GM03348 (cell line): Measurements from ENCODE around the gene RSPH6A.

Experiments
- DNase-seq: peaks from one replicate; pipeline ENCODE4 v3.0.0; 2012; ENCODE audit warnings: low spot score

Gene RSPH6A

GRCh38 chr19:45825263-45825605, 10.1 kb upstream of the RSPH6A start:
- no peak for DNase-seq

- DNase-seq: no peak
Observed at GRCh38 chr19:45824531-45825262, 9.6 kb upstream of the RSPH6A start.

DNA sequence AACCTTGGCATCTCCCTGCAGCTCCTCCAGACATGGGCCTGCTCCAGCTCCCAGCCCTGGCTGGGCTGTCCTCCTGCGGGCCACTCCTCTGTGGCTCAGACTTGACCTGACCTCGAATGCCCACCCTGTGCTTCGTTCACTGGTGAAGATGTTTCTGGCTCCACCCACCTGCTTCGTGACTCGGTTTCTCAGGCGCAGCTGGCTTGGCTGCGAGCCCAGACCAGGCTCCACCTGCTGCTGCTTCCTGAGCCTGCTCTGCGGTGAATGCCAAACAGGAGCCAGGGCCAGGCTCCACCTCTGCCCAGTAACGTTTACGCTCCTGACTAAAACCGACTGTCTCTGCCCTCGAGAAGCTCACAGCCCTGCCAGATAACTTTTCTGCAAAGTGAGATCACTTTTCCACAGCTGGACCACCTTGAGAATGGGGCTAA, 8.9 kb upstream of the RSPH6A start:
- no peak for DNase-seq

GRCh38 chr19:45823182-45823581, 8.1 kb upstream of the RSPH6A start:
- DNase-seq: no peak

DNA sequence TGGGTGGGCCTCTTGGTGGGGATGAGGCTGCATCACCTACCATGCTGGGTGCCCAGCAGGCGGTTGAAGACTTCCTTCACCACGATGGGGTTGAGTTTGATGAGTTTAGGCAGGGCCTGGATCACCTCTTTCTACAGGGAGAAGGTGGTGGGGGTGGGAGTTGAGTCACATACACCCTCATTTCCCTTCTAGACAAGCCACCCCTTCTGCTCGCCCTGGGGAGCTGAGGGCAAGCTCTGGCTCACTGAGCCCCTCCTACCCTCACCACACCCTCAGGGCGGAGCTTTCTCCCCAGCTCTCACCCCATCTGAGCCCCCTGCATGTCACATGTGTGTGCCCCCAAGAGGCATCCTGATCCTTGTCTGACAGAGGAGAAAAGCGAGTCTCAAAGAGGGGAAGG, 7.6 kb upstream of the RSPH6A start:
- DNase-seq: no peak

DNA sequence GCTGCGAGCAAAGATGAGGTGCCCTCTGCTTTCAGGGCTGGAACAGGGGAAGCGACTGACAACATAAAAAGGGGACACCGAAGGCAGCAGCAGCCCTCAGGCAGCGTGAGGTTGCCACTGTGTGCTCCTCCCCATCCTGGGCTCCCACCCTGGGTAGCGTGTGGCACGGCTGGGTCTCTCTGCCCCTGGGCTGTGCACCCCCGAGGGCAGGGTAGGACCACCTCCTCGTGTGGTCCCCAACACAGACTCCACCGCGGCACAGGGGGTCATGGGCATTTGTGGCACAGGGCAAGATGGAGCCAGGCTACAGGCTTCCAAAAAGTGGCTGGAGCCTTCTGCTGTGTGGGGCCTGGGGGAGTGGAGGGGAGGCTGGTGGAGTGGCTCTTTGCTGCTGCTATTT, 6.5 kb upstream of the RSPH6A start:
- DNase-seq: no peak

- DNase-seq: no peak
Observed at GRCh38 chr19:45821103-45821521, 6.0 kb upstream of the RSPH6A start.

DNA sequence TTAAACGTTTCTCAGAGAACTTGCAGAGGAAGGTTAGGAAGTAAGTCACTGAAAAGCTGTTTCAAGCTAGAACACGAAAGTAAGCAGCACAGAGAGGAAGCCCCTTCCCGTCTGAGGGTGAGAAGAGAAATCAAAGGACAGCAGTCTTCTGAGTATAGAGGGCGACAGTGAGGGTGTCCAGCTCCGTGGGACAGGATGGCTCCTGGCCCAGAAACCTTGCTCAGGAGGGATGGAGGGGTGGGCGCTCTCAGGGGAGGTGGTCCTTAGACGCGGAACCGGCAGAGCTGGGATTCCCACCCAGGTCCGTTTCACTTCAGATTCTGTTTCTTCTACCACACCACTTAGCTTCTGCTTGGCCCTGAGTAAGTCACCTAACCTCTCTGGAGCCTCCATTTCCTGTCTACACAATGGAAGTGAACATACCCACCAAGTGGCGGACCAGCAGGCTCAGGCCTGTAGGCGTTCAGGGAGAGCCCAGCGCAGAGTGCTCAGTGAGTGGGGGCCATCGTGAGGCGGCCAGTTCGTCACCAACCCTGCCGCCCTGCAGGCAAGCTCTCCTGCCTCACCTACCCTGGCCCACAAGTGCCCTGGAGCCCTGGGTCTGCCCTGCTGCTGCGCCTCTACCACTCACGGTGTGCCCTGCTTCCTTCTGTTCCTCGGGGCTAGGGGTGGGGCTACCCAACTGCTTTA, 5.5 kb upstream of the RSPH6A start:
- DNase-seq: no peak

DNA sequence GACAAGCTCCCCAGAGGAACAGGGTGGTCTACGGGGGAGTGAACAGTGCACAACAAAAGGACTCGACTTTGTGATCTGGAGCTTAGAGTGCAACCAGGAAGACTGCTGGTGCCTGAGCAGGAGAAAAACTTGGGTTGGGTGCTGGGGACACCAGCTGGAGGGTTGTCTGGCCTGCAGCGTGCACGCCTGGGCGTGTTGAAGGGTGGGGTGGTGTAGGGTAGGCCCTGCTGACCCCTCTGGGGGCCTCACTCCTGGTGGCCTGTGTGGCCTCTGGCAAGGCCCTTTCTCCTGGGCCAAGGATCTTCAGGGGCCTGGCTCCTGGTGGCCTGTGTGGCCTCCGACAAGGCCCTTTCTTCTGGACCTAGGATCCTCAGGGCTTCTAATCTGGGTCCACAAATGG, 4.7 kb upstream of the RSPH6A start:
- no peak for DNase-seq

DNA sequence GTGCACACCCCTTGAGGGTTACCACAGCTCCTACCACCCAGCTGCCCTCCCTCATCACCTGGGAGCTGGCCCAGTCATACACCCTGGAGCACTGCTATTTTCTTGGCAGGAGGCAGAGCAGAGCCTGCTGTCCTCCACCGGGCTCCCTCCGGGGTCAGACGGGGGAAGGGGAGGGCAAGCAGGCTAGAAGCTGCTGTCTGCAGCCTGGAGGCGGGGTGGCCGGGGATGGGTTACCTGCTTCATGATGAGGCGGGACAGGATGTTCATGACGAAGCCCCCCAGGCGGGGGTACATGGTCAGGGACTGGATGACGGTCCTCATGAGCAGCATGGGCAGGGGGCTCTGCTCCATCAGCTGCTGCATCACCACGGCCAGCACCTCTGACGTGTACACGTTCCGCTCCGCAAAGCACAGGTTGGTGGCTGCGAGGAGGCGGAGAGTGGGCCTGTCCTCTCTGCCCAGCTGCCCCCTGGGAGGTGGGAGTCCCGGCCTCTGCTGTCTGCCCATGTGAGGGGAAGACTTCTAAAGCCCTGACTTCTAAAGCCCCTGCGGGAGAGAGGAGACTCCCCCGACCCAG, 2.7 kb upstream of the RSPH6A start:
- no peak for DNase-seq

DNA sequence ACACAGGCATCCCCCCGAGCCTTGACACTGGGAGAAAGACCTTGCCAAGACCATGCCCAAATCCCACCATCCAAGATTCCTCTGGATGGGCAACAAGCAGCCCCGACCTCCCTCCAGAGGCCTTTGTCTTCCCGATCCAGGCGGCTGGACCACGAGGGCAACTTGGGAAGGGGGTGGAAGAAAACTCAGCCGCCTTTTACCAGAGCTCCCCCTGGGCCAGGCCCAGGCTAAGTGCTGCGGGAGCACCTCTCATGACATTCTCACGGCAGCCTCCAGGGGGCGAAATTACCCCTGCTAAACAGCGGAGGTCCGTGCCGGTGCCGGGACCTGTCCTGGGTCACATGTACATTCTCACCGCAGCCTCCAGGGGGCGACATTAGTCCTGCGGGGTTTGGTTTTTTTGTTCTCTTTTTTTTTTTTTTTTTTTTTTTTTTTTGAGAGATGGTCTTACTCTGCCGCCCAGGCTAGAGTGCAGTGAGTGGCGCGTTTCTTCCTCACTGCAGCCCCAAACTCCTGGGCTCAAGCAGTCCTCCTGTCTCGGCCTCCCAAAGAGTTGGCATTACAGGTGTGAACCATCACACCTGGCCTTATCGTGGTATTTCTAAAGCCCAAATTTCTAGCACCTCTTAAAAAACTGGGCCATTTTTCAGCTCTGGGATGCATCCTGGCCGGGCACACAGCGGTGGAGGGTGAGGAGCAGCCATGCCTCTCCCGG, 2.1 kb upstream of the RSPH6A start:
- DNase-seq: peak; percentile 98

- no peak for DNase-seq
Observed at GRCh38 chr19:45816236-45817009, 1.3 kb upstream of the RSPH6A start.

- DNase-seq: no peak
Observed at GRCh38 chr19:45815481-45816216, 541 bp upstream of the RSPH6A start.

- DNase-seq: no peak
Observed at GRCh38 chr19:45814166-45814780, 835 bp downstream of the RSPH6A start.

GRCh38 chr19:45812297-45812696, 2.8 kb downstream of the RSPH6A start:
- DNase-seq: no peak

GRCh38 chr19:45809643-45810159, 5.4 kb downstream of the RSPH6A start:
- DNase-seq: peak; percentile 40

DNA sequence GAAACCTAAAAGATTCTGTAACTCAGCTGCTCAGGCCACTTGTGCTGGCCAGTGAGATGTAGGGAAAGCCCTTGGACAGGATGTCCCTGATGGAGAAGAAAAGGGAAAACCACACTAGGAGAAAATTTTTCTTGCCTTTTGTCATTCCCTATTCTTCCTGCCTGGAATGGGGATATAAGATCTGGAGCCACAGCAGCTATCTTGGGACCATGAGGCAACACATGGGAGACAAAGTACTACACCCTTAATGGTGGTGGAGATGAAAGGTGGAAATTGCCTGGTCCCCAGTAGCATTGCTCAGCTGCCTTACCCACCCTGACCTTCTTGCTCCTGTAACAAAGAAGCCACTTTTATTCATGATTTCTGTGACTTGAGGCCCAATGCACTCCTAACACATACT, 9.4 kb downstream of the RSPH6A start:
- DNase-seq: no peak

- no peak for DNase-seq
Observed at GRCh38 chr19:45804959-45805230, 10.2 kb downstream of the RSPH6A start.

GRCh38 chr19:45804140-45804958, 10.8 kb downstream of the RSPH6A start:
- DNase-seq: no peak

- DNase-seq: no peak
Observed at GRCh38 chr19:45801603-45802175, 13.4 kb downstream of the RSPH6A start.
